ENCODE results near the gene TIMM44. TPM values are rescaled to one million over a fixed set of nuclear protein-coding genes. Genes with fewer than 3 reads are reported as not detected.

Gene TIMM44, protein sequence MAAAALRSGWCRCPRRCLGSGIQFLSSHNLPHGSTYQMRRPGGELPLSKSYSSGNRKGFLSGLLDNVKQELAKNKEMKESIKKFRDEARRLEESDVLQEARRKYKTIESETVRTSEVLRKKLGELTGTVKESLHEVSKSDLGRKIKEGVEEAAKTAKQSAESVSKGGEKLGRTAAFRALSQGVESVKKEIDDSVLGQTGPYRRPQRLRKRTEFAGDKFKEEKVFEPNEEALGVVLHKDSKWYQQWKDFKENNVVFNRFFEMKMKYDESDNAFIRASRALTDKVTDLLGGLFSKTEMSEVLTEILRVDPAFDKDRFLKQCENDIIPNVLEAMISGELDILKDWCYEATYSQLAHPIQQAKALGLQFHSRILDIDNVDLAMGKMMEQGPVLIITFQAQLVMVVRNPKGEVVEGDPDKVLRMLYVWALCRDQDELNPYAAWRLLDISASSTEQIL
- 78.4 and 92.5 TPM in 2 replicates for total RNA-seq

DNA sequence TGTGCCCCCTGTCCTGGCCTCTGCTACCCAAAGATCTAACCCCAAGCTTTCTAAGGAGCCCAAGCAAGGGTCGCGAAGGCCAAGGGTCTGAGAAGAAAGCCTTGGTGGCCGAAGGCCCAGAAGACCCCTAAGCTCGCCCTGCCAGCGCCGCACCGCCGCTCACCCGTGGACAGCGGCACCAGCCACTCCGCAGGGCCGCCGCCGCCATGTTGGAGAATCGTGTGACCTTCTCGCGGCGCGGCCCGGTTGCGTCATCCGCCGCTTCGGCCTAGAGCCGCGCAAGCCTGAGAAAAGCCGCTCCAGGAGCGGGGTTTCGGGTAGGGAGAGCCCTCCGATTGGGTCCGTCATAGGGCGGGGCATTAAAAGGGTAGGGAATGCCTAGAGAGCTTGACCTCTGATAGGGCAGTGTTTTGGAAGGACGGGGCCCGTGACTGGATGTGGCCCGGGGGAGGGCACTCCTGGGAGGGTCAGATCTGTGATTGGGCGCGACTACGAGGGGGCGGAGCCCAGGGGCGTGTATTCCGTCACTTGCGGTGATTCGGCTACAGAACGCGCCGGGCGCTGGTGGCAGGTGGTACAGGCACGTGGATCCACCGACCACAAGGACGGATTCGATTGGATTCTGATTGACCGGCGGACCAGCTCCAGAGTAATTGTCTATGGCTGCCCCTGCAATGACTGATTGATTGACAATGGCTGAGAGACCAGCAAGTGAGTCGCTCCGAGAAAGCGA lies at the start of gene TIMM44:
Gene TIMM44, minus strand, starts transcription at position 223 of the 733 bp plus-strand sequence. Its CDS starts 15 bp downstream, at position 208.
- TF ChIP-seq, protein P1, sequence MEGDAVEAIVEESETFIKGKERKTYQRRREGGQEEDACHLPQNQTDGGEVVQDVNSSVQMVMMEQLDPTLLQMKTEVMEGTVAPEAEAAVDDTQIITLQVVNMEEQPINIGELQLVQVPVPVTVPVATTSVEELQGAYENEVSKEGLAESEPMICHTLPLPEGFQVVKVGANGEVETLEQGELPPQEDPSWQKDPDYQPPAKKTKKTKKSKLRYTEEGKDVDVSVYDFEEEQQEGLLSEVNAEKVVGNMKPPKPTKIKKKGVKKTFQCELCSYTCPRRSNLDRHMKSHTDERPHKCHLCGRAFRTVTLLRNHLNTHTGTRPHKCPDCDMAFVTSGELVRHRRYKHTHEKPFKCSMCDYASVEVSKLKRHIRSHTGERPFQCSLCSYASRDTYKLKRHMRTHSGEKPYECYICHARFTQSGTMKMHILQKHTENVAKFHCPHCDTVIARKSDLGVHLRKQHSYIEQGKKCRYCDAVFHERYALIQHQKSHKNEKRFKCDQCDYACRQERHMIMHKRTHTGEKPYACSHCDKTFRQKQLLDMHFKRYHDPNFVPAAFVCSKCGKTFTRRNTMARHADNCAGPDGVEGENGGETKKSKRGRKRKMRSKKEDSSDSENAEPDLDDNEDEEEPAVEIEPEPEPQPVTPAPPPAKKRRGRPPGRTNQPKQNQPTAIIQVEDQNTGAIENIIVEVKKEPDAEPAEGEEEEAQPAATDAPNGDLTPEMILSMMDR (IDR thresholded peaks at IDR 0.05), result no peak
- ATAC-seq (ENCODE audit: low read depth) (peak; percentile 96), DNase-seq (peak; percentile 97)
- H3K4me1 Mint-ChIP-seq, result peaks cover 33% of the 10 kb centered on the region
- ChIA-PET POLR2A (interaction anchor here (0.5 to 2.8 kb wide), 32 partner anchors 8 to 874 kb away, joined by 3 to 49 read pairs (median 4); partner anchors contain the start of genes CERS4, CTXN1, ELAVL1 and FBN3), CTCF (interaction anchor here (0.9 to 3.2 kb wide), 19 partner anchors 16 to 375 kb away, joined by 3 to 12 read pairs (median 4); partner anchors contain the start of genes CTXN1, SNAPC2 and TRAPPC5)
- peak within 1 kb of the TSS; percentile 97 for H3K27ac Mint-ChIP-seq
- H3K4me3 Mint-ChIP-seq, result peak within 1 kb of the TSS; percentile 91
- intact Hi-C loops (cut with micrococcal nuclease), result loop anchor here (1.0 to 5.0 kb wide), 13 partner anchors 14 to 501 kb away; partner anchors contain the start of genes CERS4, ELAVL1, HNRNPM and MAP2K7
- H3K36me3 Mint-ChIP-seq (ENCODE audit: low read depth), result peaks cover 28% of the 10 kb centered on the region
- no peaks in the 10 kb centered on the region for H3K9me3 Mint-ChIP-seq
- H3K27me3 Mint-ChIP-seq, result no peaks in the 10 kb centered on the region

DNA sequence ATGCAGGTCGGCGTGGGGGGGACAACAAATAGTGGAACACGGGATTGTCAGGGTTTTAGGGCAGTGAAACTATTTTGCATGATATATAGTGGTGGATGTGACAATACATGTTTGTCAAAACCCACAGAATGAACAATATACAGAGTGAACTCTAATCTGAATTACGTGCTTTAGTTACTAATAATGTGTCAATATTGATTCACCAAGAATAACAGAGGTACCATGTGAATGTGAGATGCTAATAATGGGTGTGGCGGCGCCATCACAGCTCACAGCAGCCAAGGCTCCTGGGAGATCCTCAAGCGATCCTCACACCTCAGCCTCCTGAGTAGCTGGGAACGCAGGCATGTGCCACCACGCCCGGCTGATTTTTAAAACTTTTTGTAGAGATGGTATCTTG lies 49.1 kb upstream of the TIMM44 start:
- DNase-seq (no peak), ATAC-seq (ENCODE audit: low read depth) (no peak)
- CTCF ChIA-PET, result interaction anchor here (1.1 kb wide), 1 partner anchor 10 kb away, joined by 3 read pairs; no protein-coding TSS in a partner anchor
- H3K9me3 Mint-ChIP-seq, result no peaks in the 10 kb centered on the region
- intact Hi-C loops (cut with micrococcal nuclease), result no loop called here
- no peaks in the 10 kb centered on the region for H3K27me3 Mint-ChIP-seq
- H3K4me3 Mint-ChIP-seq, result no peak overlapping the region
- peaks cover 52% of the 10 kb centered on the region for H3K36me3 Mint-ChIP-seq (ENCODE audit: low read depth)
- TF ChIP-seq, protein P1 (IDR thresholded peaks at IDR 0.05), result no peak
- H3K27ac Mint-ChIP-seq, result no peak overlapping the region
- POLR2A ChIA-PET, result no interaction called here
- peaks cover 34% of the 10 kb centered on the region for H3K4me1 Mint-ChIP-seq

DNA sequence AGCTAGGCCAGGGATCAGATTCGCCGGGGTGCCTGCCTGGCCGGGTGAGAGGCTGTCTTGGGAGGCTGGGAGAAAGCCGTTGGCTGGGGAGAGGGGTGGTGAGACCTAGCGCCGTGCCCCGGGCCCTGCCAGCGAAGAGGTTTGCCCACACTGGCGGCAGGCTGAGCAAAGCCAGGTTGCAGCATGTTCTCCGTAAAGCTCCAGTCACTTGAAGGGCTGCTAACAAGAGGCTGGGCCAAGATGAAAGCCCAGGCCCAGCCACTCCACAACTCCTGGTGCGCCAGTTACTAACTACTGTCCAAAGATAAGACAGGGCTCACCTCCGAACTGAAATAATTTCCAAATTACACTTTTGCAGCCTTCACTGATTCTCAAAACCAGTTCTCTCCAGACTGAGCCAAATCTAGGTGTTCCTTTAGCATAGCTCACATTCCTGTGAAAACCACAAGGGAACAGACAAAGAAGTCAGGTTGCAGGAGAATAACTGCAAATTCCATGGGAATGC lies 45.7 kb upstream of the TIMM44 start:
- no peak overlapping the region for H3K27ac Mint-ChIP-seq
- intact Hi-C loops (cut with micrococcal nuclease), result no loop called here
- TF ChIP-seq, protein P1 (IDR thresholded peaks at IDR 0.05), result no peak
- DNase-seq, result no peak
- POLR2A ChIA-PET, result no interaction called here
- H3K4me1 Mint-ChIP-seq, result peaks cover 7% of the 10 kb centered on the region
- H3K4me3 Mint-ChIP-seq, result no peak overlapping the region
- H3K9me3 Mint-ChIP-seq, result no peaks in the 10 kb centered on the region
- no peak for ATAC-seq (ENCODE audit: low read depth)
- CTCF ChIA-PET, result no interaction called here
- no peaks in the 10 kb centered on the region for H3K27me3 Mint-ChIP-seq
- peaks cover 81% of the 10 kb centered on the region for H3K36me3 Mint-ChIP-seq (ENCODE audit: low read depth)

DNA sequence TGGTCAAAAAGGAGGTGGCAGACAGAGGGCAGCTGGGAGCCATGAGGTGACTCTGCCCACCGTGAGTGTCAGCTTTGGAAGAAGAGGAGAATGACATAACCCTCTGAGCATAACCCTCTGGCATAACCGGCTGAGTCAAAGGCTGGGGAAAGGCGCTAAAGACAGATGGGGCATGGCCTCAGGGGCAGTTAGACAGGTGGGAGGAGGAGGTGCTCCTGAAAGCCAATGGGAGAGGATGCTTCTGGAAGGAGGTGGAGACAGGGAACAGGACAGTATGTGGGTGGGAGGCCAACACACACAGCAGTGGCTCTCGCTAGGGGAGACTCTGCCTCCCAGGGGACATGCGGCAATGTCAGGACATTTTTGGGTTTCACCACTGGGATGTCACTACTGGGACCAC lies 44.8 kb upstream of the TIMM44 start:
- Mint-ChIP-seq H3K9me3 (no peaks in the 10 kb centered on the region), H3K4me3 (no peak overlapping the region), H3K27me3 (no peaks in the 10 kb centered on the region), H3K4me1 (no peaks in the 10 kb centered on the region), H3K36me3 (ENCODE audit: low read depth) (peaks cover 86% of the 10 kb centered on the region), H3K27ac (no peak overlapping the region)
- DNase-seq (no peak), ATAC-seq (ENCODE audit: low read depth) (no peak)
- TF ChIP-seq, protein P1 (IDR thresholded peaks at IDR 0.05), result no peak
- CTCF ChIA-PET, result no interaction called here
- intact Hi-C loops (cut with micrococcal nuclease), result no loop called here
- POLR2A ChIA-PET, result no interaction called here
